Aorta (tissue), 5 donors: ENCODE measurements around the gene ZDHHC11B. TPM values are rescaled to one million over a fixed set of nuclear protein-coding genes. Genes with fewer than 3 reads are reported as not detected.

Experiments used
- ATAC-seq: fragments of 200-7000 bp; cut with Tn5 transposase; one replicate; pipeline ENCODE4 v1.9.1; 2022; ENCODE audit warnings: moderate library complexity; ENCODE audit not compliant: low FRiP score
- DNase-seq, 2 donors: peaks; one replicate each; pipeline ENCODE4 v3.0.0-alpha.2; 2020
- H3K27ac ChIP-seq, 2 donors: one replicate each; pipeline ENCODE4 v1.5.1; 2013; ENCODE audit warnings: low read length in 2 of 2, mild to moderate bottlenecking in 2 of 2, moderate library complexity in 2 of 2, control low read depth in 1 of 2, inconsistent platforms in 1 of 2, low read depth in 1 of 2
- H3K27me3 ChIP-seq, 2 donors: one replicate each; pipeline ENCODE4 v1.6.1; 2013; ENCODE audit warnings: control low read depth in 1 of 2, low read length in 1 of 2, mild to moderate bottlenecking in 1 of 2, moderate library complexity in 1 of 2; ENCODE audit not compliant: insufficient read depth in 2 of 2, control insufficient read depth in 1 of 2
- H3K36me3 ChIP-seq, 2 donors: one replicate each; pipeline ENCODE4 v1.6.1; 2013; ENCODE audit warnings: control low read depth in 1 of 2, low read length in 1 of 2, mild to moderate bottlenecking in 1 of 2; ENCODE audit not compliant: insufficient read depth in 2 of 2, control insufficient read depth in 1 of 2
- H3K4me1 ChIP-seq, 2 donors: one replicate each; pipeline ENCODE4 v1.6.1; 2013; ENCODE audit warnings: low read length in 2 of 2, control low read depth in 1 of 2, mild to moderate bottlenecking in 1 of 2, moderate library complexity in 1 of 2; ENCODE audit not compliant: insufficient read depth in 2 of 2, control insufficient read depth in 1 of 2
- H3K4me3 ChIP-seq, 2 donors: one replicate each; pipeline ENCODE4 v1.5.1; 2013; ENCODE audit warnings: low read length in 2 of 2, control low read depth in 1 of 2, mild to moderate bottlenecking in 1 of 2
- H3K9me3 ChIP-seq: one replicate; pipeline ENCODE4 v1.6.1; 2013; ENCODE audit warnings: mild to moderate bottlenecking, low read length; ENCODE audit not compliant: control insufficient read depth
- WGBS, 2 donors: extraction: QIAGEN DNeasy Blood & Tissue Kit; methylation state at CpG; one replicate each; pipeline ENCODE4 v1.1.7; 2013; 5-methylcytosine and 5-hydroxymethylcytosine counted together
- intact Hi-C, 2 donors: fragments of 100-400 bp; cut with DNase I; formaldehyde crosslinking; loops; one replicate each; pipeline versions ENCODE4 v1.14.2 to v1.15.0; 2022
- polyA plus RNA-seq, 2 donors: library from polyadenylated mRNA; stranded (reverse); fragments of 200-250 nt; gene quantifications; one replicate each; pipeline ENCODE4 v1.2.3, GENCODE V29; 2013
- total RNA-seq, 2 donors: library from RNA; stranded (reverse); fragmentation: NEBNext Ultra II Directional; extraction: Animal tissue kit (Norgen Biotek cat#: 25700); gene quantifications; one replicate each; pipeline ENCODE4 v1.2.1, GENCODE V29; 2021
- donor health status: healthy with polysubstance abuse.
- donor health status: Bipolar disorder and iron deficiency.
- donor health status: DM: no; HTN: no; CAD: no.
- donor health status: DM: no; HTN: no; CAD: no.
- donor health status: DM: yes; HTN: yes; CAD: no.

ZDHHC11B gene
- total and polyA plus RNA-seq, 4 donors = 2.0 to 17.7 (median 5.2) TPM

DNA sequence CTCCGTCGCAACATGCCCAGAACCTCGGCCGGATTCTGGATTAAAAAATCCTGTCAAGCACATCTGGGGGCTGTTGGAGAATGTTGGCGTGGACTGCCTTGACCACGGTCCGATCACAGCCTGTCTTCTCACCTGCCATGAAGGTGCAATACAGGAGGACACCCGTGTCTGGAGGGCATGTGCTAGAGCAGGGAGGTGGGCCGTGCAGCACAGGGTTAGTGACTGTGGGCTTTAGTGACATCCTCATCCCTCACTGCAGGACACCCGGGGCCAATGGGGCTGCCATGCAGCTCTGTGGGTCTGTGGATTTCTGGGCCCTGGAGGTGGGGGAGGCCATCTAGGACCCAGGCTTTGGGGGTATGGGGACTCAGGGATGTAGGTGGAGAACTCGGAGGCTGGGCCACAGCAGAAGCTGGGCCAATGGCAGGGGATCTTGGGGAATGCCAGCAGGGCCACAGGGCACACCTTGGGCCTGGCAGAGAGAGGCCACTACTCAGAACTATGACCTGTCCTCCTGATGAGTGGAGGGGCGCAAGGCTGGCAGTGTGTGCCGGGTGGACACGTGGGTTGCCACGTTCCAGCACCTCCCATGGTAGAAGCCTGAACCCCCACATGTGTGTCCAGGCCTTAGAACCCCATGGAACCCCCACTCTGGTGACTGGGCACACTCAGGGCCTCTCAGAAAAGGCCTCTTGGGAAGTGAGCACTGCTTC lies 23.3 kb downstream of the ZDHHC11B start:
- Histone ChIP-seq H3K27me3 (no peaks in the 10 kb centered on the region), H3K27ac (no peak overlapping the region), H3K36me3 (peaks cover 0 to 1% of the 10 kb centered on the region in 2 donors), H3K4me3 (no peak overlapping the region), H3K4me1 (no peaks in the 10 kb centered on the region), H3K9me3 (no peaks in the 10 kb centered on the region)
- WGBS, 2 donors = 86 to 91% methylated on average over 15 of the region's 15 CpGs
- DNase-seq (peak; percentile 49 to 84), ATAC-seq (no peak)
- intact Hi-C loops = no loop called here

GRCh38 chr5:760363-761058 lies 24.0 kb downstream of the ZDHHC11B start:
- WGBS, 2 donors = 94 to 95% methylated on average over 24 of the region's 24 CpGs
- intact Hi-C loops = no loop called here
- ATAC-seq (no peak), DNase-seq (peak; percentile 44 to 84)
- Histone ChIP-seq H3K4me1 (no peaks in the 10 kb centered on the region), H3K27ac (no peak overlapping the region), H3K36me3 (no peaks in the 10 kb centered on the region), H3K4me3 (no peak overlapping the region), H3K9me3 (no peaks in the 10 kb centered on the region), H3K27me3 (no peaks in the 10 kb centered on the region)

DNA sequence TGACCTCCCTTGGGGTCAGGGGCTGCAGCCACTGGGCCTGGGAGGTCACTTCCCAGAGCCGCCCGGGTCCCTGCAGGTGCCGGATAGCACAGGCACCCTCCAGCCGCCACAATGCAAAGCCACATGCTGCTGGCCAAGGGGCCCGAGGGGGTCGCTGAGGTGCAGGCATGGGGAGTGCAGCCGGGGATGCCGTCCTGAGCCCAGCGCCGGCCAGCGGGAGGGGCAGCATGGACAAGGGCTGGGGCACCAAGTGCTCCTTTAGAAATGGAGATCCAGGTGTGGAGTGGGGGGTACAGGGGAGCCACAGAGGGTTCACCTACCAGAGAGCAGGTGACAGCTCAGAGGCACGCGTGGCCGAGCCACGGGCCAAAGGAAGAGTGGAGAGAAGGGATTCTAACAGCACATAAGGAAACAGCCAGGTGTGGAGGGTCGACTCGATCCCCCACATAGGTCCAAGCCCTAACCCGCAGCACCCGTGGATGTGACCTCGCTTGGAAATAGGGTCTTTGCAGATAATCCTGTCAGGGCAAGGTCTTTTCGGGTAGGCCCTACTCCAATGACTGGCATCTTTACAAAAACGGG lies 24.7 kb downstream of the ZDHHC11B start:
- 95 to 96% methylated on average over 22 of the region's 22 CpGs for WGBS, 2 donors
- DNase-seq = peak; percentile 49 to 81
- ATAC-seq = no peak
- Histone ChIP-seq H3K27ac (no peak overlapping the region), H3K4me3 (no peak overlapping the region), H3K27me3 (no peaks in the 10 kb centered on the region), H3K36me3 (no peaks in the 10 kb centered on the region), H3K9me3 (no peaks in the 10 kb centered on the region), H3K4me1 (no peaks in the 10 kb centered on the region)
- intact Hi-C loops = no loop called here

- H3K4me3 ChIP-seq = no peak overlapping the region
- no peak overlapping the region for H3K27ac ChIP-seq
- no peaks in the 10 kb centered on the region for H3K9me3 ChIP-seq
- 59 to 69% methylated on average over 33 of the region's 33 CpGs for WGBS, 2 donors
- no peaks in the 10 kb centered on the region for H3K36me3 ChIP-seq
- peak; percentile 42 for ATAC-seq
- DNase-seq = peak; percentile 61 to 87
- H3K27me3 ChIP-seq = no peaks in the 10 kb centered on the region
- H3K4me1 ChIP-seq = no peaks in the 10 kb centered on the region
- intact Hi-C loops = no loop called here
Measured at GRCh38 chr5:759111-759751, 25.3 kb downstream of the ZDHHC11B start.

DNA sequence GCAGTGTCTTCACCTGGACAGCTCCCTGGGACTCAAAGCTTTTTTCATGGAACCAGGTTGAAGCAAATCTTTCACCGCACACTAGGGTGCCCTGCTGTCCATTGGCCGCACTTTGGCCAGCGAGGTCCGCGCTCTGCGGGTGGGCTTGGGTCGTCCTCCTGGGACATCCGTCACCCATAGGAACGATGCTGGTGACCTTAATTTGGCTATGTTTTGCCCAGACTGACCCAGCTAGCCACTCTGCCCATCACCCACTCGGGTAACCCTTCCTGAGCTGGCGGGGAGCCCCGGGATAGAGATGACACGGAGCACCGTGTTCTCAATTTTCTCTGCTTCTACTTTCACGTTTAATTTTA lies 25.9 kb downstream of the ZDHHC11B start:
- Histone ChIP-seq H3K27me3 (no peaks in the 10 kb centered on the region), H3K4me1 (no peaks in the 10 kb centered on the region), H3K27ac (no peak overlapping the region), H3K4me3 (no peak overlapping the region), H3K36me3 (no peaks in the 10 kb centered on the region), H3K9me3 (no peaks in the 10 kb centered on the region)
- no peak for ATAC-seq
- intact Hi-C loops = no loop called here
- peak; percentile 39 to 87 for DNase-seq
- 78 to 91% methylated on average over 15 of the region's 15 CpGs for WGBS, 2 donors

GRCh38 chr5:757931-758697 lies 26.4 kb downstream of the ZDHHC11B start:
- H3K4me1 ChIP-seq = no peaks in the 10 kb centered on the region
- H3K4me3 ChIP-seq = no peak overlapping the region
- no peaks in the 10 kb centered on the region for H3K27me3 ChIP-seq
- no peaks in the 10 kb centered on the region for H3K9me3 ChIP-seq
- WGBS, 2 donors = 81 to 84% methylated on average over 21 of the region's 21 CpGs
- ATAC-seq (no peak), DNase-seq (peak; percentile 60 to 86)
- no peaks in the 10 kb centered on the region for H3K36me3 ChIP-seq
- H3K27ac ChIP-seq = no peak overlapping the region
- intact Hi-C loops = loop anchor here (2.0 kb wide), 1 partner anchor 89 kb away; no protein-coding TSS in a partner anchor

GRCh38 chr5:757346-757930 lies 27.1 kb downstream of the ZDHHC11B start:
- ATAC-seq = no peak
- DNase-seq = peak; percentile 47 to 86
- H3K27me3 ChIP-seq = no peaks in the 10 kb centered on the region
- no peak overlapping the region for H3K4me3 ChIP-seq
- no peaks in the 10 kb centered on the region for H3K36me3 ChIP-seq
- WGBS, 2 donors = 85 to 88% methylated on average over 15 of the region's 15 CpGs
- no peaks in the 10 kb centered on the region for H3K4me1 ChIP-seq
- intact Hi-C loops = loop anchor here (2.0 kb wide), 1 partner anchor 89 kb away; no protein-coding TSS in a partner anchor
- H3K9me3 ChIP-seq = no peaks in the 10 kb centered on the region
- H3K27ac ChIP-seq = no peak overlapping the region

DNA sequence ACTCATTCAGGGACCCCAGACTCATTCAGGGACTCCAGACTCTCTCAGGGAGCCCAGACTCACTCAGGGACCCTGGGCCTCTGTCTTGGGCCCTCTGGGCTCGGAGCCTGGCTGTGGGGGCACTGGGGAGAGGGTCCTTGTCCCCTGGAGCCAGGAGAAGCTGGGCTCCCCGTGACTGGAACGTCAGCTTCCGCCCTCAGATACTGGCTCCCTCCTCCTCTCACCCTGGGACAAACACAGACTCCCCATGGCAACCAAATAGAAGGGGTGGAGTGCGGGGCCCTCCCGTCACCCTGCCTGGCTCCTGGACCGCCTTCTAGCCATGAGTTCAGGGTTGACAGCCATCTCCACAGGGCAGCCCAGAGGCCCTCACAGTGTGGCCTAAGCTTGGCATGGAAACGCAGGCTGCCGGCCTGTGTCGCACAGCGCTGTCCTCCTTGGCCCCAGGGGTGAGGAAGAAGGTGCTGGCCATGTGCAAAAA lies 27.6 kb downstream of the ZDHHC11B start:
- H3K4me1 ChIP-seq = no peaks in the 10 kb centered on the region

More for the DNA sequence above, 27.6 kb downstream of the ZDHHC11B start:
- ATAC-seq (peak; percentile 52), DNase-seq (peak; percentile 54 to 86)
- WGBS, 2 donors = 54 to 71% methylated on average over 10 to 11 of the region's 11 CpGs
- Histone ChIP-seq H3K27ac (no peak overlapping the region), H3K4me3 (no peak overlapping the region), H3K36me3 (no peaks in the 10 kb centered on the region), H3K27me3 (no peaks in the 10 kb centered on the region), H3K9me3 (no peaks in the 10 kb centered on the region)
- intact Hi-C loops = loop anchor here (2.0 kb wide), 1 partner anchor 90 kb away; no protein-coding TSS in a partner anchor
